ENCODE measurements around the gene ATMIN.

ATMIN gene

GRCh38 chr16:81040131-81040530 is 4.5 kb downstream of the ATMIN start:
- DNase-seq (ENCODE audit: low read depth), result no peak
- TF ChIP-seq, protein P1, sequence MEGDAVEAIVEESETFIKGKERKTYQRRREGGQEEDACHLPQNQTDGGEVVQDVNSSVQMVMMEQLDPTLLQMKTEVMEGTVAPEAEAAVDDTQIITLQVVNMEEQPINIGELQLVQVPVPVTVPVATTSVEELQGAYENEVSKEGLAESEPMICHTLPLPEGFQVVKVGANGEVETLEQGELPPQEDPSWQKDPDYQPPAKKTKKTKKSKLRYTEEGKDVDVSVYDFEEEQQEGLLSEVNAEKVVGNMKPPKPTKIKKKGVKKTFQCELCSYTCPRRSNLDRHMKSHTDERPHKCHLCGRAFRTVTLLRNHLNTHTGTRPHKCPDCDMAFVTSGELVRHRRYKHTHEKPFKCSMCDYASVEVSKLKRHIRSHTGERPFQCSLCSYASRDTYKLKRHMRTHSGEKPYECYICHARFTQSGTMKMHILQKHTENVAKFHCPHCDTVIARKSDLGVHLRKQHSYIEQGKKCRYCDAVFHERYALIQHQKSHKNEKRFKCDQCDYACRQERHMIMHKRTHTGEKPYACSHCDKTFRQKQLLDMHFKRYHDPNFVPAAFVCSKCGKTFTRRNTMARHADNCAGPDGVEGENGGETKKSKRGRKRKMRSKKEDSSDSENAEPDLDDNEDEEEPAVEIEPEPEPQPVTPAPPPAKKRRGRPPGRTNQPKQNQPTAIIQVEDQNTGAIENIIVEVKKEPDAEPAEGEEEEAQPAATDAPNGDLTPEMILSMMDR (IDR thresholded peaks at IDR 0.05; ENCODE audit: insufficient read depth, low read depth, low read length, missing control alignments), result no peak
- H3K4me3 ChIP-seq (ENCODE audit: low read length), result no peak overlapping the region

DNA sequence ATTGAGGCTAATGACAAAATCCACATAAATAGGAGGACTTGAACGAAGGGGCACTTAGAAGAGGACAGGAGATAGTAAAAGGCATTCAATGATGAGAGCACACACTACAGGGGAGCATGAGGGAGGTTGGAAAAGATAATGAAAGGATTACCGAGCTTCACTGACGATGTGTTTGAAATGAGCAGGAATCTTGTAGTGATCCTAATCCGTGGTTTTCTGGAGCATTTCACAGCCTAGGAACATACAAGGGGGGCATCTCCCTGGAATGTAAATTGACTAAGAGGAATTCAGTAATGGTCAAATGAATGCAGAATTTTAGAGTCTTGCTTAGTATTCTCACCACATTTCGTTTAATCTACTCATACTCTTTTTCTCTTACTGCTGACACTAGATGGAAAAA is 5.2 kb downstream of the ATMIN start:
- TF ChIP-seq, protein P1 (IDR thresholded peaks at IDR 0.05; ENCODE audit: insufficient read depth, low read depth, low read length, missing control alignments), result no peak
- no peak for DNase-seq (ENCODE audit: low read depth)
- H3K4me3 ChIP-seq (ENCODE audit: low read length), result no peak overlapping the region

GRCh38 chr16:81041696-81042095 is 6.1 kb downstream of the ATMIN start:
- TF ChIP-seq, protein P1 (IDR thresholded peaks at IDR 0.05; ENCODE audit: insufficient read depth, low read depth, low read length, missing control alignments), result no peak
- no peak for DNase-seq (ENCODE audit: low read depth)

DNA sequence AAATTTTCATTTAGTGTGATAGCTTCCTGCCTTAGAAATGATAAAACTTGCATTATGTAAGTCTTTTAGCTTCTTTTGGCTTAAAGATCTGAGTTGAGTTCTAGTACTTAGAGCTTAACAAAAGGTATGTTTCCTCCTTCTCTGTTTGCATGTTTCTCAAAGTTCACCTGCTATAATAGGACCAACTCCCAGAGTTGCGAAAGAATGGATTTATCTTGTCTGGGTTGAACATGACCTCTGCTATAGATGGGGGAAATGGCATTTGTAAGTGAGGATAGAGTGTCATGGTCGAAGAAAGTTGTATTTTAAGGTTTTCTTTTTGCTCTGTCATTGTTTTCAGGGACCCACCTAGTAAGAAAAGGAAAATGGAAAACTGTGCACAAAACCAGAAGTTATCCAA is 7.2 kb downstream of the ATMIN start:
- TF ChIP-seq, protein P1 (IDR thresholded peaks at IDR 0.05; ENCODE audit: insufficient read depth, low read depth, low read length, missing control alignments), result no peak
- no peak overlapping the region for H3K4me3 ChIP-seq (ENCODE audit: low read length)
- DNase-seq (ENCODE audit: low read depth), result no peak

More at GRCh38 chr16:81041696-81042095, 6.1 kb downstream of the ATMIN start:
- H3K4me3 ChIP-seq (ENCODE audit: low read length), result no peak overlapping the region

DNA sequence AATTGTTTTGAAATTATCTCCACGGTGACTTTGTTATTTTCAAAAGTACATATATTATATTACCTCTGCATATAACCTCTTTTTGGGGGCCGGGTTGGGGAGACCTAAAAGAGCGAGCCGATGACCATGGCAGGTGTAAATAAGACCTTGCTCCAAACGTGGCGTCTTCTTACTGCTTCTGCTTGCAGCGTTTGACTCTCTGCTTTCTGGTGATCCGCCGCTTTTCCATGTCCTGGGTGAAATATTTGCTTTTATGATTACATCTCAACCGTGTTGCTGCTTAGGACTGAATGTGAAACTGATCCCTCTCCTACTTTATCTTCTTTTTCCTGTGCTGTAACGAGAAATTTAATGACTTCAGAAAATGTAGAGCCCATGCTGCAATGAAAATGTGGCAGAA is 18.1 kb downstream of the ATMIN start:
- no peak overlapping the region for H3K4me3 ChIP-seq (ENCODE audit: low read length)
- TF ChIP-seq, protein P1 (IDR thresholded peaks at IDR 0.05; ENCODE audit: insufficient read depth, low read depth, low read length, missing control alignments), result no peak
- no peak for DNase-seq (ENCODE audit: low read depth)

- DNase-seq (ENCODE audit: low read depth), result no peak
- TF ChIP-seq, protein P1 (IDR thresholded peaks at IDR 0.05; ENCODE audit: insufficient read depth, low read depth, low read length, missing control alignments), result no peak
- no peak overlapping the region for H3K4me3 ChIP-seq (ENCODE audit: low read length)
These were observed 25.1 kb downstream of the ATMIN start for GRCh38 chr16:81060576-81061306.

DNA sequence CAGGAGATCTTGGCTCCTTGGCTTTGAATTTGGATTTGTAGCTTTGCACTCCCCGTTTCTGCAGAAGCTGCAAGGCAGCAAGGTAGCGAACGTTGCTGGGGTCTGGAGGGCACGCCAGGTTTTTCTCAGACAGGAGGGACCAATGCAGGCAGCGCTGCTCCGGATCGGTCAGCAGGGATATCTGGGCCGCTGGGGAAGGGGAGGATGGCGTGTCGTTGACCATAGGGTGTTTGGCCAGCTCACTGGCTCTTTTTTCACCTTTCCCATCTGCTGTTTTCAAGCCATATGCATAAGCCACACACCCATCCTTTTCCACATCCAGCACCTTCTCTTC is 25.6 kb downstream of the ATMIN start:
- H3K4me3 ChIP-seq (ENCODE audit: low read length), result no peak overlapping the region
- TF ChIP-seq, protein P1 (IDR thresholded peaks at IDR 0.05; ENCODE audit: insufficient read depth, low read depth, low read length, missing control alignments), result no peak
- no peak for DNase-seq (ENCODE audit: low read depth)

All from epithelial cell of esophagus (primary cell).